GM19193 (cell line): ENCODE results near the gene QRFP.

Experiments used
- POLR2A ChIP-seq: IDR thresholded peaks from 4 replicates; pipeline ENCODE4 v1.6.1; 2011; ENCODE audit not compliant: insufficient read depth, insufficient read length; ENCODE audit errors: extremely low read depth

QRFP gene

GRCh38 chr9:130884111-130884531 is 12.5 kb downstream of the QRFP start:
- TF ChIP-seq POLR2A = no peak

GRCh38 chr9:130883479-130883878 is 13.1 kb downstream of the QRFP start:
- TF ChIP-seq POLR2A = no peak

- TF ChIP-seq POLR2A = no peak
These were observed 13.9 kb downstream of the QRFP start for GRCh38 chr9:130882696-130883225.

GRCh38 chr9:130881516-130881915 is 15.1 kb downstream of the QRFP start:
- no peak for TF ChIP-seq POLR2A

GRCh38 chr9:130880599-130881220 is 15.9 kb downstream of the QRFP start:
- TF ChIP-seq POLR2A = no peak

- no peak for TF ChIP-seq POLR2A
These were observed 16.7 kb downstream of the QRFP start for GRCh38 chr9:130879863-130880411.

- no peak for TF ChIP-seq POLR2A
These were observed 18.3 kb downstream of the QRFP start for GRCh38 chr9:130878295-130878694.

- TF ChIP-seq POLR2A = no peak
These were observed 19.3 kb downstream of the QRFP start for GRCh38 chr9:130877300-130877699.

GRCh38 chr9:130874783-130875182 is 21.8 kb downstream of the QRFP start:
- no peak for TF ChIP-seq POLR2A

- no peak for TF ChIP-seq POLR2A
These were observed 22.6 kb downstream of the QRFP start for GRCh38 chr9:130873966-130874365.

- no peak for TF ChIP-seq POLR2A
These were observed 23.6 kb downstream of the QRFP start for GRCh38 chr9:130872912-130873503.

- TF ChIP-seq POLR2A = no peak
These were observed 24.1 kb downstream of the QRFP start for GRCh38 chr9:130872508-130872907.

- no peak for TF ChIP-seq POLR2A
These were observed 24.5 kb downstream of the QRFP start for GRCh38 chr9:130872093-130872492.

GRCh38 chr9:130871395-130872062 is 25.1 kb downstream of the QRFP start:
- no peak for TF ChIP-seq POLR2A
